OCI-LY7 (cell line): ENCODE data around the gene C6orf120. TPM values are rescaled to one million over a fixed set of nuclear protein-coding genes. Genes with fewer than 3 reads are reported as not detected.

Source experiments
- BruUV-seq: library from RNA; stranded (reverse); fragments of 400-500 nt; replicated peaks from 2 replicates; lab custom pipeline; 2021; lab: Mats Ljungman, UMichigan
- CTCF ChIA-PET: fragments of 300-600 bp; sonication (Branson Sonifier 250); formaldehyde crosslinking; loops from one replicate; lab custom pipeline; 2022; ENCODE audit warnings: antibody characterized with exemption; ENCODE audit not compliant: unreplicated experiment; lab: Charles Lee
- POLR2A ChIA-PET: fragments of 300-600 bp; sonication (Branson Sonifier 250); formaldehyde crosslinking; loops from one replicate; lab custom pipeline; 2022; ENCODE audit warnings: antibody characterized with exemption; lab: Charles Lee
- DNase-seq: peaks from one replicate; pipeline ENCODE4 v3.0.0-alpha.2; 2015; ENCODE audit warnings: low spot score
- H2AFZ ChIP-seq: fragments of 200-600 bp; sonication (generic), shearing (Covaris generic); 2 replicates; pipeline ENCODE4 v1.6.1; 2014; ENCODE audit warnings: mild to moderate bottlenecking, antibody characterized with exemption, low read length, moderate library complexity
- H3K27ac ChIP-seq: fragments of 200-600 bp; sonication (generic); 2 replicates; pipeline ENCODE4 v1.5.1; 2014; ENCODE audit warnings: mixed run types, low read depth, mild to moderate bottlenecking, moderate library complexity, low read length, inconsistent platforms; ENCODE audit not compliant: poor library complexity, severe bottlenecking
- H3K36me3 ChIP-seq: fragments of 200-600 bp; sonication (generic); 2 replicates; pipeline ENCODE4 v1.6.1; 2014; ENCODE audit warnings: mild to moderate bottlenecking, antibody characterized with exemption, low read length, moderate library complexity, mixed read lengths; ENCODE audit not compliant: insufficient read depth
- H3K4me1 ChIP-seq: fragments of 200-600 bp; sonication (generic); 2 replicates; pipeline ENCODE4 v1.5.1; 2014; ENCODE audit warnings: mild to moderate bottlenecking, low read length; ENCODE audit not compliant: insufficient read depth, poor library complexity, severe bottlenecking
- H3K4me2 ChIP-seq: fragments of 200-600 bp; sonication (generic); 2 replicates; pipeline ENCODE4 v1.6.1; 2014; ENCODE audit warnings: mild to moderate bottlenecking, low read length
- H3K4me3 ChIP-seq: fragments of 200-600 bp; sonication (generic); 2 replicates; pipeline ENCODE4 v1.5.1; 2014; ENCODE audit warnings: mild to moderate bottlenecking, low read depth, low read length; ENCODE audit not compliant: poor library complexity, severe bottlenecking
- H3K79me2 ChIP-seq: fragments of 200-600 bp; sonication (generic); 2 replicates; pipeline ENCODE4 v1.6.1; 2016; ENCODE audit warnings: low read depth, mild to moderate bottlenecking, low read length, moderate library complexity, mixed read lengths; ENCODE audit not compliant: insufficient read depth
- H3K9me2 ChIP-seq: fragments of 200-600 bp; sonication (generic); 2 replicates; pipeline ENCODE4 v1.6.1; 2016; ENCODE audit warnings: mild to moderate bottlenecking, low read length, mixed read lengths; ENCODE audit not compliant: insufficient read depth
- H3K9me3 ChIP-seq: fragments of 200-600 bp; sonication (generic); 2 replicates; pipeline ENCODE4 v1.6.1; 2014; ENCODE audit warnings: mild to moderate bottlenecking, mixed run types, low read length, mixed read lengths
- H4K20me1 ChIP-seq: fragments of 200-600 bp; sonication (generic); 2 replicates; pipeline ENCODE4 v1.6.1; 2014; ENCODE audit warnings: mild to moderate bottlenecking, antibody characterized with exemption, low read length, moderate library complexity, mixed read lengths; ENCODE audit not compliant: insufficient read depth
- CTCF ChIP-seq: fragments of 200-600 bp; sonication (generic); conservative IDR thresholded peaks from 2 replicates; pipeline ENCODE4 v1.5.1; 2014; ENCODE audit warnings: mild to moderate bottlenecking, antibody characterized with exemption, low read length, moderate library complexity, mixed read lengths
- EZH2phosphoT487 ChIP-seq: fragments of 200-600 bp; sonication (generic); IDR thresholded peaks from 2 replicates; pipeline ENCODE4 v1.6.1; 2018; ENCODE audit warnings: low read depth, borderline replicate concordance, mild to moderate bottlenecking, mixed run types, antibody characterized with exemption, low read length, moderate library complexity, mixed read lengths
- intact Hi-C: fragments of 100-400 bp; cut with micrococcal nuclease; formaldehyde crosslinking; loops from one replicate; pipeline ENCODE4 v1.10.0; 2022; ENCODE audit not compliant: unreplicated experiment
- total RNA-seq, 2 experiments: library from RNA; depleted of rRNA in 1 of 2; stranded (reverse); fragments of >200 nt in 1 of 2; shearing (Covaris generic) in 1 of 2; gene quantifications; 2 replicates each; pipeline ENCODE4 v1.2.3, GENCODE V29; 2014 to 2022

C6orf120 gene
- total RNA-seq, 2 experiments from 2014 or later: 19.0 to 30.3 TPM

DNA sequence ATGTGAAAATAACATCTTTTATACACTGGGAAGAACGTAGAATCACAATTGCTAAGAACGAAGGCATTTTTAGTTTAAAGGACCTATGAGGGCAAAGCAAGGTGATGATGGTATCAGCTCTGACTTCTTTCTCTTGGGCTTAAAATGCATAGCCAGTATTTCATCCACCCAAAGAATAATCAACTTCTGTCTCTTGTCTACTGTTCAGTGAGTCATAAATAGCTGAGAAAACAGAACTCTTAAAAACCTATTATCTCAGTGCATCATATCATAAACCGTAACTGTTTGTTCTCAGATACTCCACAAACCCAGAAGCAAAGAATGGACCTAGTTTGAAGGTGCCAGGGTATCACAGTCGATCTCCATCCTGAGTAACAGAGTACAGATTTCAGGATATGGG, 17.2 kb downstream of the C6orf120 start:
- DNase-seq: no peak
- Histone ChIP-seq H3K4me1 (peaks cover 15% of the 10 kb centered on the region), H3K4me2 (no peak overlapping the region), H4K20me1 (peaks cover 22% of the 10 kb centered on the region), H3K4me3 (no peak overlapping the region), H3K36me3 (peaks cover 60% of the 10 kb centered on the region), H3K9me3 (no peaks in the 10 kb centered on the region), H3K9me2 (no peaks in the 10 kb centered on the region), H2AFZ (no peak overlapping the region), H3K79me2 (peaks cover 66% of the 10 kb centered on the region), H3K27ac (no peak overlapping the region)
- POLR2A ChIA-PET: interaction anchor here (1.4 to 4.0 kb wide), 3 partner anchors 10 to 54 kb away, joined by 3 to 28 read pairs (median 23); no protein-coding TSS in a partner anchor
- intact Hi-C loops: no loop called here
- BruUV-seq: no TSS peak
- TF ChIP-seq EZH2phosphoT487: no peak
- TF ChIP-seq CTCF: no peak
- CTCF ChIA-PET: no interaction called here

- peaks cover 20% of the 10 kb centered on the region for H3K4me1 ChIP-seq
- intact Hi-C loops: no loop called here
- POLR2A ChIA-PET: interaction anchor here (3.5 to 4.0 kb wide), 2 partner anchors 11 to 15 kb away, joined by 23 to 28 read pairs; no protein-coding TSS in a partner anchor
Measured at GRCh38 chr6:169720207-169720855, 18.4 kb downstream of the C6orf120 start.

More at GRCh38 chr6:169720207-169720855, 18.4 kb downstream of the C6orf120 start:
- H4K20me1 ChIP-seq: peaks cover 22% of the 10 kb centered on the region
- H3K79me2 ChIP-seq: peaks cover 66% of the 10 kb centered on the region
- TF ChIP-seq EZH2phosphoT487: no peak
- peak; percentile 51 for TF ChIP-seq CTCF
- H3K9me3 ChIP-seq: no peaks in the 10 kb centered on the region
- no TSS peak for BruUV-seq
- DNase-seq: no peak
- H3K36me3 ChIP-seq: peaks cover 48% of the 10 kb centered on the region
- no peak overlapping the region for H3K27ac ChIP-seq
- no peak overlapping the region for H2AFZ ChIP-seq
- no peaks in the 10 kb centered on the region for H3K9me2 ChIP-seq
- CTCF ChIA-PET: no interaction called here
- no peak overlapping the region for H3K4me2 ChIP-seq
- H3K4me3 ChIP-seq: no peak overlapping the region
